IMR-90 (cell line): ENCODE results near the gene GBE1. TPM values are rescaled to one million over a fixed set of nuclear protein-coding genes. Genes with fewer than 3 reads are reported as not detected.

Source experiments
- ATAC-seq: fragments of 200-7000 bp; cut with Tn5 transposase; 2 replicates; pipeline ENCODE4 v1.9.1; 2020; ENCODE audit warnings: low read depth, mild to moderate bottlenecking, moderate library complexity
- BruUV-seq: library from RNA; stranded (reverse); fragments of 400-500 nt; replicated peaks from 2 replicates; lab custom pipeline; 2021; lab: Mats Ljungman, UMichigan
- CTCF ChIA-PET: fragments of 300-600 bp; formaldehyde crosslinking; extraction: SDS; loops from one replicate; lab custom pipeline; 2021; ENCODE audit warnings: antibody characterized with exemption; lab: Yijun Ruan, JAX
- POLR2A ChIA-PET: fragments of 300-600 bp; sonication (Branson Sonifier 250); formaldehyde crosslinking; loops from one replicate; lab custom pipeline; 2022; ENCODE audit warnings: antibody characterized with exemption; ENCODE audit not compliant: unreplicated experiment; lab: Charles Lee
- DNase-seq: peaks from one replicate; pipeline ENCODE4 v3.0.0; 2013
- H2AFZ ChIP-seq: replicated peaks from 2 replicates; pipeline ENCODE3; 2013; ENCODE audit warnings: low read length, mild to moderate bottlenecking; ENCODE audit not compliant: poor library complexity
- H2AK5ac ChIP-seq: 2 replicates; pipeline ENCODE4 v1.6.1; 2013; ENCODE audit warnings: low read depth, low read length, inconsistent platforms
- H2AK9ac ChIP-seq: replicated peaks from 2 replicates; pipeline ENCODE3; 2013; ENCODE audit warnings: mild to moderate bottlenecking, low read depth, low read length, moderate library complexity; ENCODE audit not compliant: poor library complexity
- H2BK120ac ChIP-seq: 2 replicates; pipeline ENCODE4 v1.6.1; 2013; ENCODE audit warnings: low read depth, low read length, inconsistent platforms
- H2BK15ac ChIP-seq: 3 replicates; pipeline ENCODE4 v1.6.1; 2013; ENCODE audit warnings: low read depth, low read length, inconsistent platforms
- H2BK20ac ChIP-seq: 2 replicates; pipeline ENCODE4 v1.6.1; 2013; ENCODE audit warnings: low read depth, mild to moderate bottlenecking, inconsistent platforms, low read length, moderate library complexity
- H2BK5ac ChIP-seq: 2 replicates; pipeline ENCODE4 v1.6.1; 2013; ENCODE audit warnings: mild to moderate bottlenecking, low read depth, low read length, inconsistent platforms; ENCODE audit not compliant: poor library complexity, severe bottlenecking
- H3K14ac ChIP-seq: replicated peaks from 2 replicates; pipeline ENCODE4 v1.6.1; 2013; ENCODE audit warnings: low read depth, low read length, inconsistent platforms
- H3K18ac ChIP-seq: 2 replicates; pipeline ENCODE4 v1.6.1; 2013; ENCODE audit warnings: low read depth, low read length, control low read depth
- H3K23ac ChIP-seq: 2 replicates; pipeline ENCODE4 v1.6.1; 2013; ENCODE audit warnings: low read depth, low read length, inconsistent platforms
- H3K27ac ChIP-seq: 2 replicates; pipeline ENCODE4 v1.5.1; 2013; ENCODE audit warnings: mild to moderate bottlenecking, control low read depth, low read length; ENCODE audit not compliant: insufficient read depth
- H3K27me3 ChIP-seq: 2 replicates; pipeline ENCODE4 v1.6.1; 2013; ENCODE audit warnings: low read length; ENCODE audit not compliant: control insufficient read depth, insufficient read depth
- H3K36me3 ChIP-seq: 2 replicates; pipeline ENCODE4 v1.6.1; 2013; ENCODE audit warnings: low read length, mixed read lengths; ENCODE audit not compliant: control insufficient read depth, insufficient read depth
- H3K4ac ChIP-seq: 2 replicates; pipeline ENCODE4 v1.6.1; 2013; ENCODE audit warnings: low read depth, low read length, inconsistent platforms
- H3K4me1 ChIP-seq: 2 replicates; pipeline ENCODE4 v1.6.1; 2013; ENCODE audit warnings: low read length, mixed read lengths; ENCODE audit not compliant: control insufficient read depth, insufficient read depth
- H3K4me2 ChIP-seq: 2 replicates; pipeline ENCODE4 v1.6.1; 2013; ENCODE audit warnings: low read depth, mild to moderate bottlenecking, control low read depth, low read length, moderate library complexity
- H3K4me3 ChIP-seq: 2 replicates; pipeline ENCODE4 v1.5.1; 2013; ENCODE audit warnings: low read depth, mild to moderate bottlenecking, control low read depth, low read length, moderate library complexity; ENCODE audit not compliant: insufficient read depth
- H3K56ac ChIP-seq: 2 replicates; pipeline ENCODE4 v1.6.1; 2013; ENCODE audit warnings: low read length, inconsistent platforms; ENCODE audit not compliant: insufficient read depth; ENCODE audit errors: extremely low read depth
- H3K79me1 ChIP-seq, 2 experiments: 2 replicates each; pipeline ENCODE4 v1.6.1; 2013; ENCODE audit warnings: low read length in 2 of 2, inconsistent platforms in 1 of 2, low read depth in 1 of 2
- H3K9ac ChIP-seq: 2 replicates; pipeline ENCODE4 v1.6.1; 2013; ENCODE audit warnings: low read depth, low read length, control low read depth
- H3K9me1 ChIP-seq: 2 replicates; pipeline ENCODE4 v1.6.1; 2013; ENCODE audit warnings: low read length, inconsistent platforms; ENCODE audit not compliant: insufficient read depth
- H3K9me3 ChIP-seq: 2 replicates; pipeline ENCODE4 v1.6.1; 2013; ENCODE audit warnings: low read length; ENCODE audit not compliant: control insufficient read depth, insufficient read depth
- H4K20me1 ChIP-seq: 2 replicates; pipeline ENCODE4 v1.6.1; 2013; ENCODE audit warnings: low read length, inconsistent platforms; ENCODE audit not compliant: insufficient read depth
- H4K5ac ChIP-seq: 2 replicates; pipeline ENCODE4 v1.6.1; 2013; ENCODE audit warnings: mild to moderate bottlenecking, low read depth, low read length, control low read depth
- H4K8ac ChIP-seq, 2 experiments: 2 replicates each; pipeline ENCODE4 v1.6.1; 2013; ENCODE audit warnings: low read depth in 2 of 2, low read length in 2 of 2, control low read depth in 1 of 2, inconsistent platforms in 1 of 2
- H4K91ac ChIP-seq: 2 replicates; pipeline ENCODE4 v1.6.1; 2013; ENCODE audit warnings: low read depth, low read length, inconsistent platforms; ENCODE audit not compliant: insufficient read depth
- BHLHE40 ChIP-seq: fragments of 150-350 bp; IDR thresholded peaks from 2 replicates; pipeline ENCODE4 v1.6.1; 2016; ENCODE audit warnings: mild to moderate bottlenecking, low read depth, low read length
- CTCF ChIP-seq: conservative IDR thresholded peaks from 2 replicates; pipeline ENCODE4 v1.5.1; 2012; ENCODE audit warnings: mild to moderate bottlenecking, low read depth, low read length, improper control_type of control experiment
- POLR2A ChIP-seq: IDR thresholded peaks from 2 replicates; pipeline ENCODE4 v1.6.1; 2012; ENCODE audit warnings: mild to moderate bottlenecking, low read depth, low read length
- RAD21 ChIP-seq: IDR thresholded peaks from 2 replicates; pipeline ENCODE4 v1.6.1; 2012; ENCODE audit warnings: low read length, improper control_type of control experiment
- RCOR1 ChIP-seq: IDR thresholded peaks from 2 replicates; pipeline ENCODE4 v1.6.1; 2012; ENCODE audit warnings: mild to moderate bottlenecking, low read length, improper control_type of control experiment; ENCODE audit not compliant: insufficient replicate concordance
- WGBS, 2 experiments: methylation state at CpG; one replicate each; pipeline versions ENCODE4 v1.1.5 to v1.1.7; 2013; ENCODE audit warnings: missing lambda C conversion rate in 2 of 2; ENCODE audit not compliant: insufficient read length in 1 of 2; ENCODE audit errors: extremely low coverage in 2 of 2; 5-methylcytosine and 5-hydroxymethylcytosine counted together
- dilution Hi-C: fragments of 300-500 bp; cut with HindIII; formaldehyde crosslinking; loops from one replicate; pipeline ENCODE4 v1.14.3; 2018; ENCODE audit warnings: low sequenced_read_pairs; ENCODE audit not compliant: unreplicated experiment
- in situ Hi-C: fragments of 300-500 bp; cut with MboI; formaldehyde crosslinking; loops from 3 replicates; pipeline ENCODE4 v1.14.3; 2019; ENCODE audit warnings: low sequenced_read_pairs, inconsistent platforms, mixed read lengths
- intact Hi-C: fragments of 100-400 bp; cut with micrococcal nuclease; formaldehyde crosslinking; loops from 2 replicates; pipeline ENCODE4 v1.10.0; 2022
- polyA plus RNA-seq, 3 experiments: library from polyadenylated mRNA; depleted of rRNA; stranded (reverse); fragments of >200 nt; gene quantifications; 2 replicates each; pipeline ENCODE4 v1.2.3, GENCODE V29; 2012; ENCODE audit warnings: low replicate concordance in 1 of 3
- total RNA-seq: library from RNA; depleted of rRNA; stranded (reverse); fragments of >200 nt; gene quantifications from 2 replicates; pipeline ENCODE4 v1.2.3, GENCODE V29; 2012

The GBE1 gene
- total and polyA plus RNA-seq, 2 of the 4 experiments (the other 2 are of a cell fraction), result 36.7 to 90.3 TPM

- H3K4me2 ChIP-seq, result no peak overlapping the region
- peaks cover 5 to 7% of the 10 kb centered on the region in 2 experiments; a peak in 2 of 4 replicates for H3K79me1 ChIP-seq
- H2BK120ac ChIP-seq, result no peak overlapping the region
- intact Hi-C loops (no loop called here), in situ Hi-C loops (no loop called here), dilution Hi-C loops (no loop called here)
- H3K9ac ChIP-seq, result no peak overlapping the region
- no CpG with 5 or more reads among the region's 2 CpGs for WGBS, 2 experiments
- H4K5ac ChIP-seq, result no peak overlapping the region
- ATAC-seq (peak; percentile 55), DNase-seq (peak; percentile 40)
- no peak overlapping the region for H2BK15ac ChIP-seq
- no peaks in the 10 kb centered on the region for H3K9me3 ChIP-seq
- H2BK5ac ChIP-seq, result no peak overlapping the region
- 0 out of 2 replicates have a peak overlapping the region, but pooled peaks have one; percentile 16 for H3K23ac ChIP-seq
- no peak overlapping the region for H3K4ac ChIP-seq
- H2AFZ ChIP-seq, result no peak overlapping the region
- no peak overlapping the region for H3K4me3 ChIP-seq
- H2AK9ac ChIP-seq, result no peak overlapping the region
- no peak overlapping the region for H3K27ac ChIP-seq
- POLR2A ChIA-PET, result no interaction called here
- peaks cover 5% of the 10 kb centered on the region; the same call in 1 of the 2 replicates for H4K20me1 ChIP-seq
- CTCF ChIA-PET, result no interaction called here
- H2BK20ac ChIP-seq, result no peak overlapping the region
- H3K9me1 ChIP-seq, result peaks cover 3% of the 10 kb centered on the region; the same call in 1 of the 2 replicates
- no peak overlapping the region for H2AK5ac ChIP-seq
- H3K36me3 ChIP-seq, result no peaks in the 10 kb centered on the region
- H3K18ac ChIP-seq, result no peak overlapping the region
- no peak overlapping the region for H4K8ac ChIP-seq
- H3K56ac ChIP-seq, result no peak overlapping the region
- H3K27me3 ChIP-seq, result no peaks in the 10 kb centered on the region
- peaks cover 2% of the 10 kb centered on the region; the same call in 1 of the 2 replicates for H3K4me1 ChIP-seq
- no peak for TF ChIP-seq BHLHE40
- TF ChIP-seq POLR2A, result no peak
- no peak for TF ChIP-seq RAD21
- no peak for TF ChIP-seq CTCF
- no peak for TF ChIP-seq RCOR1
- no TSS peak for BruUV-seq
- no peak overlapping the region for H3K14ac ChIP-seq
- no peak overlapping the region for H4K91ac ChIP-seq
These were observed 206.6 kb downstream of the GBE1 start for GRCh38 chr3:81554801-81555200.
